Activated CD4-positive, alpha-beta T cell treated with anti-CD3 and anti-CD28 coated beads, Interleukin-2, amount 50 U/mL, for 48 hours (primary cell): ENCODE data around the gene NATD1.
"Not testable (repeated sequence)": the region's sequence is repeated elsewhere in the genome, so short reads cannot be mapped to it uniquely, and the experiment has no call there.

ENCODE experiments used
- DNase-seq, 2 experiments: peaks; one replicate each; pipeline ENCODE4 v3.0.0-alpha.2; 2020

Gene NATD1

GRCh38 chr17:21243516-21244303, 9.5 kb downstream of the NATD1 start:
- no peak for DNase-seq

- no peak for DNase-seq
Observed at GRCh38 chr17:21242780-21243515, 10.3 kb downstream of the NATD1 start.

GRCh38 chr17:21242026-21242697, 11.0 kb downstream of the NATD1 start:
- DNase-seq: no peak

- no peak for DNase-seq
Observed at GRCh38 chr17:21241564-21241963, 11.6 kb downstream of the NATD1 start.

- DNase-seq: no peak
Observed at GRCh38 chr17:21240369-21241055, 12.7 kb downstream of the NATD1 start.

GRCh38 chr17:21239680-21240368, 13.4 kb downstream of the NATD1 start:
- DNase-seq: no peak

DNA sequence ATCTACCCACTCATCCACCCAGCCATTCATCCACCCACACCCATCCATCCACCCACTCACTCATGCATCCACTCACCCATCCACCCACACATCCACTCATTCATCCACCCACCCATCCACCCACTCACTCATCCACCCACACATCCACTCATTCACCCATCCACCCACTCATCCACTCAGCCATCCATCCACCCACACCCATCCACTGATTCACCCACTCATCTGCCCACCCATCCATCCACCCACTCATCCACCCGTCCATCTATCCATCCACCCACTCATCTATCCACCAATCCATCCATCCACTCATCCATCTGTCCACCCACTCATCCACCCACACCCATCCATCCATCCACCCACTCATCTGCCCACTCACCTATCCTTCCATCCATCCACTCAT, 17.3 kb downstream of the NATD1 start:
- DNase-seq: no peak

DNA sequence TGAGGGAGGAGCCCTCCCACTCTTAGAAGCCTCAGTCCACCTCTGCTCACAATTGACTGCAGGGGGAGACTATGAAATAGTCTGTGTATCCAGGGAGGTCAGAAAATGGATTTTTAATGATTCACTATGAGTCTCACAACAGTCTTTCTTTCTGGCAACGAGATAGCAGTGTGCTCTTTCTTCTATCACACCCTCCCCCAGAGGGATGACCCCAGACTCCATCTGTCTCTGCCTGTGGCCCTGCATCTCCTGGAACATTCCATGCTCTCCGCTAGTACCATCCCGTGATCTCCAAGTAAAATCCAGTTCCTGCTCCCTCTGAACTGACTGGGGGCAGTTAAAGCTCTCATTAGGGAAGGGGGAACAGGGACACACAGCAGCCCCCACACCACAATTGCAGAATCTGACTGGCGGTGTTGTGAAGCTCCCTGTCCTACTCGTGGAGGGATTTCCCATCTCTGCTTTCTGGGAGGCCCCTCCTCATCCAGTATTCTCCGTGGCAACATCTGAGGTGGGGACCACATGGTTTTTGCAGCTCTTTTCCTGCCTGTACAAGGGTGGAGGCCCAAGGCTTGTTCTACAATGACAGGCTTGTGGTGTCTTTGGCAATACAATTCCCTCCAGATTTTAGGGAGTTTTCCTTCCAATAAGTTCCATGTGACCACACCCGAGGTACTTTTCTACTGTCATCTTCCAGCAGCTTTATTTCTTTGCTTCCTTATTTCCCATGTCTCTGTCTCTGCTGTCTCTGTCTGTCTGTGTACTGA, 19.4 kb downstream of the NATD1 start:
- no peak for DNase-seq

DNA sequence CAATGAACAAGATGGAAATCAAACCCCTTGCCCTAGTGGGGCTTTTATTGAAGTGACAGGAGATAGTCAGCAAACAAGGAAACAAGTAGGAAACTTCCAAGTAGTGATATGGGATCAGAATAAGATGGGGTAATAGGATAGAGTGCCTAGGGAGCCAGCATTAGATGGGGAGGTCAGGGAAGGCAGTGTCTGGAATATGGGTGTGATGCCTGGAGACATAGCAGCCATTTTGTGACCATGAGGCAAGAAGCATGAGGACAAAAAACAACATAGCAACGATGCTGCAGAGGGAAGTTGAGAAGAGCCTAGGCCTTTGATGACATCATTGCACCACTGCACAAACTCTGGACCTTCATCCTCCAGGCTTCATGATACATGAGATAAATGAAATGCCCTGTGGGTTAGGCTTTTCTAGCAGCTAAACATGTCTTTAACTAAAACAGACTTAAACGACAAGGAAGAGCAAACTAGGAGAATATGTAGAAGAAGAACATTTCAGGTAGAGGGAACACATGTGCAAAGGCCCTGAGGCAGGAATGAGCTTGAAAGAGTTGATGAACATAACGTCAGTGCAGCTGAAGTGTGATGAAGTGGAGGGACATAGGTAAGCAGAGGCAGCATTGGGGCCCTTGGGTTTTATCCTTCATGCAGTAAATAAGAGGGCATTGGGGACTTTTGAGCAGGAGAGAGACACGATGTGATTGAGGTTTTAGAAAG, 21.0 kb downstream of the NATD1 start:
- no peak for DNase-seq

- no peak for DNase-seq
Observed at GRCh38 chr17:21231533-21231932, 21.7 kb downstream of the NATD1 start.

- DNase-seq: no peak
Observed at GRCh38 chr17:21228845-21229244, 24.4 kb downstream of the NATD1 start.

GRCh38 chr17:21228111-21228510, 25.1 kb downstream of the NATD1 start:
- DNase-seq: no peak

GRCh38 chr17:21227277-21227676, 25.9 kb downstream of the NATD1 start:
- not testable (repeated sequence) for DNase-seq

DNA sequence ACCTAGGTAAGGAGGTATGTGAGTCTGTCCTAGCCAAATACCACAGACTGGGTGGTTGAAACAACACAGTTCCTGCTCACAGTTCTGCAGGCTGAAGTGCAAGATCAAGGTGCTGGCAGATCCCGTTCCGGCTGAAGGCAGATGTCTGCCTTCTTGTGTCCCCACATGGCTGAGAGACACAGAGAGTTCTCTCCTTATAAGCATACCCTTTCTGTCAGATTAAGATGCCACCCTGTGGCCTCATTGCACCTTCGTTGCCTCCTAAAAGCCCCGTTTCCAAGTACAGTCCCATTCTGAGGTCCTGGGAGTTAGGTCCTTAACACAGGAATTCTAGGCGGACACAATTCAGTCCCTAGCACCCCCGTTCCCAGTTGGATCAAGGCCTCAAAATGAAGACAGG, 30.1 kb downstream of the NATD1 start:
- no peak for DNase-seq

DNA sequence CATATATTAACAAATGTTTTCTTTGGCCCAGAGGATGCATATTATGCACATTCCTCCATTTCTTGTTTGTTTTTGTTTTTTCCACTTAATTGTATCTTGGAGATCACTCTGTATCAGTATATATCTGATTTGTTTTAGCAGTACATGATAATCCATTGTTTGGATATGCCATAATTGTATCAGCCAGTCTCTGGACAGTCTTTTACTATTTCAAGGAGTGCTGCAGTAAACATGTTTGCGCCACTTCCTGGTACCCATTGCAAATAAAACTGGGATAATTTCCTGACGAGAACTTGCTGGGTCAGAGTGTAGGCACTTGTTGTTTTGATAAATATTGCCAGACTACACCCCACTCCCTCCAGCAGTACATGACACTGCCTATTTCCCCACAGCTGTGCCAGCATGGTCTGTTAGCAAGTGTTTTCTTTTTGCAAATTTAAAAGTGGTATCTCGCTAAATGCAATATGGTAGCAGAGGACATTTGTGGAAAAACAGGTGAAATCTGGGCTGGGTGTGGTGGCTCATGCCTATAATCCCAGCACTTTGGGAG, 34.3 kb downstream of the NATD1 start:
- no peak for DNase-seq

- peak; percentile 56 to 67 for DNase-seq
Observed at GRCh38 chr17:21218101-21218500, 35.1 kb downstream of the NATD1 start.

DNA sequence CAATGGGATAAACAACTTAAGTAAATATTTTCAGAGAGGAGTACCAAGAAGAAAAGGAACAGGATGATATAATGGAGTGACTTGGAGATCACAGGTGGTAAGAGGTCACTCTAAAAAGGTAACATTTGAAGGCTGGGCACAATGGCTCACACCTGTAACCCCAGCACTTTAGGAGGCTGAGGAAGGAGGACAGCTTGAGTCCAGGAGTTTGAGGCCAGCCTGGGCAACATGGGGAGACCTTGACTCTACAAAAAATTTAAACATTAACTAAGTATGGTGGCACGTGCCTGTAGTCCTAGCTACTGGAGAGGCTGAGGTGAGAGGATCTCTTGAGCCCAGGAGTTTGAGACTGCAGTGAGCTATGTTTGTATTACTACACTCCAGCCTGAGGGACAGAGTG, 35.9 kb downstream of the NATD1 start:
- DNase-seq: no peak

DNA sequence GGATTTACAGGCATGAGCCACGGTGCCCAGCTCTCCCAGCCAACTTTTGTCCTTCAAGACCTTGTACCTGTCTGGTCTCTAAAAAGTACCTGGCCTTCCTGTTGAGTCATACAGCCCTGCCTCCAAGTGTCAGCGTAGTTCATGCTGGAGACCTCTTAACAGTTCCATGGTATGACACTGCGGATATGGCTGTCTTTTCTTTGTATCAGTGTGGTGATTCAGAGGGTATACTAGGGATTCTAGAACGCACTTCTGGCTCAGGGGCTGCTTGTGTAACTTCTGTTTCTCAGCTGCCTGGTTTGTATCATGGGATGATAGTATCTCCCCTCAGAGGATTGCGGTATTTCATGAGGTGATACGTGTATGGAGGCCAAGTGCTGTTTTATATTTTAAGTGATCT, 37.3 kb downstream of the NATD1 start:
- no peak for DNase-seq

GRCh38 chr17:21214777-21215541, 38.3 kb downstream of the NATD1 start:
- DNase-seq: peak in 1 of 2 experiments; percentile 6
